ENCODE data around the gene FAM53A.
"Not testable (repeated sequence)": the region's sequence is repeated elsewhere in the genome, so short reads cannot be mapped to it uniquely, and the experiment has no call there.

The FAM53A gene

DNA sequence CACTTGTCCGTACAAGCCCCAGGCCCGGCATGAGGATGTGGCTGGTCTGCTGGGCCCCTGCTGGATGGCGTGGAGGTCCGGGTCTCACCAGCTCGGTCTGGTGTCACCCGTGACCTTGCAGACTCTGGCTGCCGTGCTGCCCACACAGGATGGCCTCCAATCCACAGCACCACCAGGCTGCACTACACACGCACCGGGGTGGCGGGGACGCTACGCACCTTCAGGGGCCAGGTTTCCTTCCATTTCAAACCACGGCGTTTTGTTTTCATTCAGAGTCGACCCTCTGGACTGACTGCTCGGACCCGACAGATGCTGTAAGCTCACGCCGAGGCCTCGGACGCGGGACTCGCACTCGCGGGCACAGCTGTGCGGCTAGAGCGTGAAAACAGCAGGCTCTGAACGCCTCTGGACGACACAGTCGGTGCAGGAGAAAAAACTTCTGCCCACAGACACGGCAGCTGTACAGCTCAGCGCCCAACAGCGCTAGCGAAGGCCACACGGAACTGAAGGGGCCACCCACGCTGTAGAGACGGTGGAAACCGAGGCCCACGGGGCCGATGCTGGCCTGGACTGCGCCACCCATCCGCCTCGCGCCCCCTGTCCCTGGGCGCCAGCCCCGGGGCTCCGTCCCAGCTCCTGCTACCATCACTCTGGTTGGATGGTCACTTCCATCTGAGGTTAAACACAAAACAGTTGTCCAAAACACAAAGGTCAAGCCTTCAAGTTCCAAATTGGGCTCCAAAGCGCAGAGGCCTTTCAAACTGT, 40.0 kb downstream of the FAM53A start:
- H3K4me2 ChIP-seq = no peak overlapping the region
- TF ChIP-seq, protein P1, sequence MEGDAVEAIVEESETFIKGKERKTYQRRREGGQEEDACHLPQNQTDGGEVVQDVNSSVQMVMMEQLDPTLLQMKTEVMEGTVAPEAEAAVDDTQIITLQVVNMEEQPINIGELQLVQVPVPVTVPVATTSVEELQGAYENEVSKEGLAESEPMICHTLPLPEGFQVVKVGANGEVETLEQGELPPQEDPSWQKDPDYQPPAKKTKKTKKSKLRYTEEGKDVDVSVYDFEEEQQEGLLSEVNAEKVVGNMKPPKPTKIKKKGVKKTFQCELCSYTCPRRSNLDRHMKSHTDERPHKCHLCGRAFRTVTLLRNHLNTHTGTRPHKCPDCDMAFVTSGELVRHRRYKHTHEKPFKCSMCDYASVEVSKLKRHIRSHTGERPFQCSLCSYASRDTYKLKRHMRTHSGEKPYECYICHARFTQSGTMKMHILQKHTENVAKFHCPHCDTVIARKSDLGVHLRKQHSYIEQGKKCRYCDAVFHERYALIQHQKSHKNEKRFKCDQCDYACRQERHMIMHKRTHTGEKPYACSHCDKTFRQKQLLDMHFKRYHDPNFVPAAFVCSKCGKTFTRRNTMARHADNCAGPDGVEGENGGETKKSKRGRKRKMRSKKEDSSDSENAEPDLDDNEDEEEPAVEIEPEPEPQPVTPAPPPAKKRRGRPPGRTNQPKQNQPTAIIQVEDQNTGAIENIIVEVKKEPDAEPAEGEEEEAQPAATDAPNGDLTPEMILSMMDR (conservative IDR thresholded peaks at IDR 0.05; ENCODE audit: low read depth, low read length) = no peak

DNA sequence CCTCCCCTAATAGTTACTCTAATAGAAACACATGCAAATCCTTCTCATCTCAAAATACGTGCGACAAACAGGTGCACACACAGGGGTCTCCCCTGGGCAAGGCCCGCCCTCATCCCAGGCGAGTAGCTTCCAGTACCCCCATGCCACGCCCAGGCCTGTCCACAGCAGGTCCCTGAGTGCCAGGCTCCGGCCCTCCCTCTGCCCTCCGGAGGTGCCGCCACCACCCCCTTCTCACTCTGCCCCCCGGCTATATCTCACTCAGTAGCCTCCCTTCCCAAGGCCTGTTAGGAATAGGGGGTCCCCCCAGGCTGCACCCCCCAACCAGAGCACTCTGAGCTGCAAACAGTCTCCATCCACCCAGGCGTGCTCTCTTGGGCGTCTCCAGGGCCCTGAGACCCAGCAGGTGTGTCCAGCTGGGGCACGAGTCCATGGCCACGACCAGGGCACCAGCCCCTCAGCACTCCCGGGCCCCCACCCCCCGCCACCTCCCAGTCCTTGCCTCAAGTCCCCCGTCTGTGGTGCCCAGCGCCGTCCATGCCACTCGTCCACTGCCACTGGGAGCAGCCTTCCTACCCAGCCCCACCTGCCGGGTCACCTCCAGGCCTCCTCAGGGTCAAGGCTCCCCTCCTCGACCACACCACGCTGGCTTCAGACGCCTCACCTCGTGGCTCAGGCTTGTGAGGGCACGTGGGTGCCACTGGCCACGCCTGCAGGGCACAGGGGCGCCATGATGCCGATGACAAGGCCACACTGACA, 41.7 kb downstream of the FAM53A start:
- H3K4me1 ChIP-seq (ENCODE audit: low read depth, poor library complexity, severe bottlenecking) = no peaks in the 10 kb centered on the region
- H3K4me2 ChIP-seq = no peak overlapping the region
- no peaks in the 10 kb centered on the region for H4K20me1 ChIP-seq (ENCODE audit: insufficient read depth)
- H3K27me3 ChIP-seq (ENCODE audit: insufficient read depth, low read depth) = peaks cover 17% of the 10 kb centered on the region; the same call in 1 of the 2 replicates
- H3K27ac ChIP-seq = no peak overlapping the region
- H3K9ac ChIP-seq = no peak overlapping the region
- no peak overlapping the region for H3K4me3 ChIP-seq (IDR thresholded peaks at IDR 0.05; ENCODE audit: insufficient read depth, low read depth, low read length)
- TF ChIP-seq, protein P1 (conservative IDR thresholded peaks at IDR 0.05; ENCODE audit: low read depth, low read length) = no peak
- no peaks in the 10 kb centered on the region for H3K36me3 ChIP-seq (ENCODE audit: insufficient read depth)
- no peaks in the 10 kb centered on the region for H3K79me2 ChIP-seq (ENCODE audit: insufficient read depth, low read depth)
- H2AFZ ChIP-seq (ENCODE audit: low read depth) = no peak overlapping the region

More for the DNA sequence above, 40.0 kb downstream of the FAM53A start:
- Histone ChIP-seq H3K4me1 (ENCODE audit: low read depth, poor library complexity, severe bottlenecking) (no peaks in the 10 kb centered on the region), H3K36me3 (ENCODE audit: insufficient read depth) (no peaks in the 10 kb centered on the region), H3K4me3 (IDR thresholded peaks at IDR 0.05; ENCODE audit: insufficient read depth, low read depth, low read length) (no peak overlapping the region), H4K20me1 (ENCODE audit: insufficient read depth) (no peaks in the 10 kb centered on the region), H3K27me3 (ENCODE audit: insufficient read depth, low read depth) (peaks cover 19% of the 10 kb centered on the region; the same call in 1 of the 2 replicates), H3K9ac (no peak overlapping the region), H2AFZ (ENCODE audit: low read depth) (no peak overlapping the region), H3K27ac (no peak overlapping the region), H3K79me2 (ENCODE audit: insufficient read depth, low read depth) (no peaks in the 10 kb centered on the region)

DNA sequence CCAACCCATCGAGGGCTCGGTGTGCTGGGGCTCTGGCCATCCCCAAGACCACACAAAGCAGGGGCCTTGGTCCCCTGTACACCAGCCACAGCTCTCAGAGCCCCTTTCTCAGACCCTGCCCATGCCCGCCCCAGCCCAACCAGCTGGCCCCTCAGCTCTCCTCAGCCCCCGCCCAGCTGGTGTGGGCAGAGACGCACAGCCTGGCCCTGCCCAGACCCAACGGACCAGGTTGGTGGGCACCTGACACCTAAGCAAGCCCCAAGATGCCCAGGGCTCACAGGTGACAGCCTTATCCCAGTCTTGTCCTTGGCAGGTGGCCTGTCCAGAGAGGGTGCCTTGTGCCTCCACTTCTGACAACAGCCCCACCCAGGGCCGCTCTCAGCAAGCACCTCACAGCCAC, 42.4 kb downstream of the FAM53A start:
- H3K27me3 ChIP-seq (ENCODE audit: insufficient read depth, low read depth) = peaks cover 17% of the 10 kb centered on the region; the same call in 1 of the 2 replicates
- H3K27ac ChIP-seq = no peak overlapping the region
- no peak overlapping the region for H3K9ac ChIP-seq
- no peak overlapping the region for H3K4me3 ChIP-seq (IDR thresholded peaks at IDR 0.05; ENCODE audit: insufficient read depth, low read depth, low read length)
- H3K4me2 ChIP-seq = no peak overlapping the region
- H4K20me1 ChIP-seq (ENCODE audit: insufficient read depth) = no peaks in the 10 kb centered on the region
- no peaks in the 10 kb centered on the region for H3K79me2 ChIP-seq (ENCODE audit: insufficient read depth, low read depth)
- no peaks in the 10 kb centered on the region for H3K36me3 ChIP-seq (ENCODE audit: insufficient read depth)
- H2AFZ ChIP-seq (ENCODE audit: low read depth) = no peak overlapping the region
- TF ChIP-seq, protein P1 (conservative IDR thresholded peaks at IDR 0.05; ENCODE audit: low read depth, low read length) = no peak
- no peaks in the 10 kb centered on the region for H3K4me1 ChIP-seq (ENCODE audit: low read depth, poor library complexity, severe bottlenecking)

DNA sequence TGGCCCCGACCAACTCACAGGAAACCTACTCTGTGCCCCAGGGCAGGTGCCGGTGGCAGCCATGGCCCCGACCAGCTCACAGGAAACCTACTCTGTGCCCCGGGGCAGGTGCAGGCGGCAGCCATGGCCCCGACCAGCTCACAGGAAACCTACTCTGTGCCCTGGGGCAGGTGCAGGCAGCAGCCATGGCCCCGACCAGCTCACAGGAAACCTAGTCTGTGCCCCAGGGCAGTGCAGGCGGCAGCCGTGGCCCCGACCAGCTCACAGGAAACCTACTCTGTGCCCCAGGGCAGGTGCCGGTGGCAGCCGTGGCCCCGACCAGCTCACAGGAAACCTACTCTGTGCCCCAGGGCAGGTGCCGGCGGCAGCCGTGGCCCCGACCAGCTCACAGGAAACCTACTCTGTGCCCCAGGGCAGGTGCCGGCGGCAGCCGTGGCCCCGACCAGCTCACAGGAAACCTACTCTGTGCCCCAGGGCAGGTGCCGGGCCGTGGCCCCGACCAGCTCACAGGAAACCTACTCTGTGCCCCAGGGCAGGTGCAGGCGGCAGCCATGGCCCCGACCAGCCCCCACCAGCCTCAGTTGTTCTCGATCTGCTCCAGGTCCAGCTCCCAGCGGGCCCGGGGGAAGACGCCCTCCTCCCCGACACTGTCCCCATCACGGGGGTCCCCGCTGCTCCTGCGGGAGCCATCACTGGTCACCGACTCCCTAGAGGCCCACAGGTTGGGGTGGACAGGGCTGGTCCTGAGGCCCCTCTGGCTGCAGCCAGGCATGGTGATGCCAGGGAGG, 43.2 kb downstream of the FAM53A start:
- H3K4me2 ChIP-seq; H3K27ac ChIP-seq; H3K4me1 ChIP-seq (ENCODE audit: low read depth, poor library complexity, severe bottlenecking); H3K79me2 ChIP-seq (ENCODE audit: insufficient read depth, low read depth); H3K36me3 ChIP-seq (ENCODE audit: insufficient read depth); H3K9ac ChIP-seq; H4K20me1 ChIP-seq (ENCODE audit: insufficient read depth); H3K4me3 ChIP-seq (IDR thresholded peaks at IDR 0.05; ENCODE audit: insufficient read depth, low read depth, low read length); H2AFZ ChIP-seq (ENCODE audit: low read depth): not testable (repeated sequence)
- H3K27me3 ChIP-seq (ENCODE audit: insufficient read depth, low read depth) = peaks cover 16% of the 10 kb centered on the region; the same call in 1 of the 2 replicates

Measured in KMS-11 (cell line).